ENCODE measurements around the gene GRIN2A.

GRIN2A gene

GRCh38 chr16:10182222-10183053 is at the start of gene GRIN2A:
GRIN2A (minus strand) TSS chr16:10182428; CDS start chr16:10180411, 2,017 bp downstream.
- no peak for DNase-seq (ENCODE audit: low spot score)

DNA sequence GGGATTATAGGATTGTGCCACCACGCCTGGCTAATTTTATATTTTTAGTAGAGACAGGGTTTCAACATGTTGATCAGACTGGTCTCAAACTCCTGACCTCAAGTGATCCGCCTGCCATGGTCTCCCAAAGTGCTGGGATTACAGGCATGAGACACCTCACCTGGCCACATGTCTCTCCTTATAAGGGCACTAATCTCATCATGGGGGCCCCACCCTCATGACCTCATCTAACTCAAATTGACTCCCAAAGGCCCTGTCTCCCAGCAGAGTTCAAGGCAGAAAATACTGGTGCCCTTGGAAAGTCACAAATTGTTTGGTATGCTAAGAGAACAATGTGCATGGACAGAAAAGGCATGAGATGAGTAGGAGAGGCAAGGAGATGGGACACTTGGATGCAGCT is 49.3 kb upstream of the GRIN2A start:
- DNase-seq (ENCODE audit: low spot score), result no peak

DNA sequence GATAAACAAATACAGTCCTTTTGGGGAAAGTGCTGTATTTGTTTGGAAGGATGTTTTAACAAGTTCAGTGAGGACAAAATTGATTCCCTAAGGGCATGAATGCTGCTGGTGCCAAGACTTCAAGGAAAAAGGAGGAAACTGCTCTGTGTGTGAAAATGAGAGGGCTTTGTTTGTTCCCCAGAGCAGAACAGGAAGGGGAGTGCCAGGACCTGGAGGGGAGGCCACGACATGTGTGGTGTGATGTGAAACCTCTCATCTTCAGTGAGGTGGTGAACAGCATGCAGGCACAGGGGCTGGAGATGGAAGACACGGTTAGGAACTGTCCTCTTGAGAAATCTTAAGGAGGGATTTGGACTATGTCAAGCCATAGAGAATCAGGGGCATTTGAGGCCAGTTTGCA is 46.6 kb upstream of the GRIN2A start:
- DNase-seq (ENCODE audit: low spot score), result peak; percentile 16

GRCh38 chr16:10226987-10227306 is 44.7 kb upstream of the GRIN2A start:
- DNase-seq (ENCODE audit: low spot score), result no peak

DNA sequence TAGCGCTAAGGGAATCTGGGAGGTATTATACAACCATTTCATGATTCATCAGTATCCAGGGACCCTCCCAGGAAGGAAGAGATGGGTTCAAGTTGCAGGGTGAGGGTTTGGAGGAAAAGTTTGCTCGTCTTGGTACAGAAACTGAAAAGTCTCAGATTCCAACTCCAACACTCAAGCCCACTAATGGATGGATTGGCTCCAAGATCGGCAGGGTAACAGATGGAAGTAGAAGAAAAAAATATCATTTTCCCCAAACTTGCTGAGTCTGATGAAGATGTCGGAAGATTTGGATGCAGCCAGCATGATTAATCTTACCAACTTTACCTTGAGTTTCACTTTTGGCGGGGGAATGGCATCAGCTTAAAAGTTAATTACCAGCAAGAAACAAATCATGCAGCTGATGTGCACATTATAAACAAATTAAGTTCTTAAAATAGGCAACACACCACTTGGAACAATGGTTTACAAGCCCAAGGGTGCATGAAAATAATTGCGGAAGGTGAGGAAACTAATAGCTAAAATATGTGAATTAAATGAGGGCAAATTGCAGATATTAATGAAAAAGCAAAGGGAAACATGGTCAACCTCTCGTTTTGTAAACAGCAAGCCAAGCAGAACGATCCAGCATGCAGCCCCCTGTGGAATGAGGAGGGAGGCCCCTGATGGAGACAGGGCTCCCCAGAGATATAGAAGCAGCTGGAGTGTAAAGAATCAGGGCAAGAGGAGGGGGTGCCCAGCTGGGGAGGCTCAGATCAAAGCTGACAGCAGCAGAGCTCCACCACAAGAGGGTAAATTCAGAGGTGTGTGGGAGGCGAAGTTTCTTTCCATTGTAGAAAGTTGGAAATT is 44.1 kb upstream of the GRIN2A start:
- DNase-seq (ENCODE audit: low spot score), result no peak

DNA sequence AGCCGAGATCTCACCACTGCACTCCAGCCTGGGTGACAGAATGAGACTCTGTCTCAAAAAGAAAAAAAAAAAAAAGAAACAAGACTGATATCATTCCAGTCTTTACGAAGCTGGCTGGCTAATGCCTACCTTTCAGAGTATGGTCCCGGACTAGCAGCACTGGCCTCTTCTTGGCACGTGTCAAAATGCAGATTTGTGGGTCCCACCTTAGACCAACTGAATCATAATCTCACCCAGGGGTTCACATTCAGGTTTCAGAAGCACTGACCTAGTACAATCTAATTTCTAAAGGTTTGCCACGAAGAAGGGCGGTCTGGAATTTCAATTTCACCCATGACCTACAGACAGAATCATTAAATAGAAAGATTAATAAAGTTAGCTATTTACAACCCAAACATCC is 43.4 kb upstream of the GRIN2A start:
- no peak for DNase-seq (ENCODE audit: low spot score)

DNA sequence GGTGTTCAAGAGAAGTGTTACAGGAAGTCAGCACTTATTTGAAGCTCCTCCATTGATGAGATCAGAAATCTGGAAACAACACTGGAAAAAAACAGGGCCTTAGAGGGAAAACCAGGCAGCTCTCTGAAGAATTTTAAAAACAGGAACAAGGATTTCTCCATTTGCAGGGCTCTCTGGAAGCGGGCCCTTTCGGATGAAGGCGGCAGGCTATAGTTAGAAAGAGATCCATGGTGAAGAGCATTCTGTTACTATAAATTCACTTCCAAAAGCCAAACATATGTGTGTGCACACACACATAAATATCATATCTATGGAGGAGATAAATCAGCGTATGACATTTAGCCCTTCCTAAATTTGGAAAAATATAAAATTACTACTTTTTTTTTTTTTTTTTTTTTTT is 42.6 kb upstream of the GRIN2A start:
- DNase-seq (ENCODE audit: low spot score), result no peak

DNA sequence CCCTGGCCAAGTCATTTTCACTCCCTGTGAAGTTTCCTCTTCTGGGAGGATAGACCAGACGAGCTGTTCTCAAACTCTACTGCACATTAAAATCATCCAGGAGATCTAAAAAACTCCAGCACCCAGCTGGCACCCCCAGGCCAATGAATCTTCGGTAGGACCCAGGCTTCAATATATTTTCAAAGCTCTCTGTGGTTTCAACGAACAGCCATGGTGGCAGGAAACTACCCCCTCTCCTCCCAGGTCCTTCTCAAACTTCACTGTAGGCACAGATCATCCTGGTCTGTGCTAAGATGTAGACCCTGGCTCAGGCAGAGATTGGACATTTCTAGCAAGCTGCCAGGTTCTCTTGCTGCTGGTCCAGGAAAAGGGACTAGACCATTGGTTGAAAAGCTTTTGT is 38.7 kb upstream of the GRIN2A start:
- no peak for DNase-seq (ENCODE audit: low spot score)

GRCh38 chr16:10219742-10220141 is 37.5 kb upstream of the GRIN2A start:
- DNase-seq (ENCODE audit: low spot score), result no peak

DNA sequence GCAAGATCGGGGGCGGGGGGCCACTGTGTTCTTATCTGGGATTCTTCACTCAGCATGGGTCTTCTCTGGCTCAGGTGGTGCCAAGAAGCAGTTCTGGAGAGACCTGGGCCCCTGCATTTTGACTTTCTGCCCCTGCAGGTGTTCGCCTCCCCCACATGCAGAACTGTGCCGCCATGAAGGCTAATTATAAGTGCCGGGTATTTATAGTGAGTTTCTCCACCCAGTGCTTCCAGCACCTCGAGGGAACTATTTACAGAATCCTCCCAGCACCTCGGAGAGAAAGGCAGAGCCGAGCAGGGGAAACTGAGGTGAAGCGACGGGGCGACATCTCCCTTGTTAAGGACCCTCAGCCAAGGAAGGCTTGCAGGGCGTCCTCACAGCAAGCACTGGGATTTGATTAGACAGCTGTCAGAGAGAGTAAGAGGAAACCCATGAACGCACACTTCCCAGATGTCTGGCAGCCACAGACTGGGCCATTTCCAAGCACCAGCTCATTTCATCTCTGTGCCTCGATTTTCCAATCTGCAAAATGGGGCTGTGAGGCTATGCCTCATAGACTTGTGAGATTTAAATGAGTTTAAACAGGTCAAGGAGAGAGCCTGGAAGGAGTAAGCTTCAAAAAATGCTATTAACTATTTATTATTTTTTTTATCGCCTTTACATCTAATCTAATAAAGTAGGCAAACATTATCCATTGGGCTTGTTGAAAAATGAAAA is 36.4 kb upstream of the GRIN2A start:
- no peak for DNase-seq (ENCODE audit: low spot score)

DNA sequence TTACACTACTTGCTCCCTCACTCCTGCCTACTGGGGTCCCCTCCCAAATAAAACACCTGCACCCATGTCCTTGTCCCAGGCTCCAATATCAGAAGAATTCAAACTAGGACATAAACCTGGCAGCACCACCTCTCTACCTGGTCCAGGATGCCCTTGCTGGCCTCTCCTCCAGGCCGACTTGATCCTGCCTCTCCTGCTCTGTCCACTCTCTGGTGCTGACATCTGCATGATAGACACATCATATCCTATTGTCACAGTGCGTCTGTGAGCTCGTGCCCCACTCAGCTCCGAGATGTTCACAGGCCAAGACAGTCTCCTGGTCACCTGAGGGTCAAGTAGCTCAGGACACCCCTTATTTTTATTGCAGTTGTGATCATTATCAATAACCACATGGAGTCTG is 31.5 kb upstream of the GRIN2A start:
- no peak for DNase-seq (ENCODE audit: low spot score)

- DNase-seq (ENCODE audit: low spot score), result no peak
These were observed 28.7 kb upstream of the GRIN2A start for GRCh38 chr16:10210944-10211343.

DNA sequence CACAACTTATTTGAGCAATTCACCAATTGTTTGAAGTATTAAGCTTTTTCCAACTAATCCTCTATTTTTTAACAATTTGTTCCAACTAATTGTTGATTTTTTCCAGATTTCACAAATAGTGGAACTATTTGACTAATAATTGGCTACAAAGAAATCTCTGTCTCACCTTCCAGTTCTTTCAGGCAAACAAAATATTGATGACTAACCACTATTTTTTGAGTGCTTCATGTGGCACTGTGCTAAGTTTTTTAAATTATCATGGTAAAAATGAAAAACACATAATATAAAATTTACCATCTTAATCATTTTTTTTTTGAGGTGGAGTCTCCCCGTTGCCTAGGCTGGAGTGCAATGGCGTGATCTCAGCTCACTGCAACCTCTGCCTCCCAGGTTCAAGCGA is 24.6 kb upstream of the GRIN2A start:
- DNase-seq (ENCODE audit: low spot score), result no peak

DNA sequence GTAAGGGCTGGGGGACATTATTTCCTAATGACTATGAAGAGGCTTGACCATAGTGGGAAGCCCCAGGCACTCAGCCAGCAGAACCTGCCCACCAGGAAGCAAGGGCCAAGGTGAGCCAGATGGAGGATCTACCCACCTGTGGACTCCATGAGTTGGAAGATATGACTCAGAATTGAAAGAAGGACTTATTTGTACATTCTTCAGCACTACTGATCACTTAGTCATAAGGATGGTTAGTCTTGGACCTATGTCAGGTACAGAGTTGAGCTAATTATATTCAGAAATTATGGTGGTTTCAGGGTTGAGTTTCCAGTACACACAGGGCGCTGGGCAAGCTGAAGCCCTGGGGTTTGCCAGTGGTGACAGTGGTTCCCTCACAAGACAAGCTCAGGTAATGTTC is 24.0 kb upstream of the GRIN2A start:
- DNase-seq (ENCODE audit: low spot score), result no peak

DNA sequence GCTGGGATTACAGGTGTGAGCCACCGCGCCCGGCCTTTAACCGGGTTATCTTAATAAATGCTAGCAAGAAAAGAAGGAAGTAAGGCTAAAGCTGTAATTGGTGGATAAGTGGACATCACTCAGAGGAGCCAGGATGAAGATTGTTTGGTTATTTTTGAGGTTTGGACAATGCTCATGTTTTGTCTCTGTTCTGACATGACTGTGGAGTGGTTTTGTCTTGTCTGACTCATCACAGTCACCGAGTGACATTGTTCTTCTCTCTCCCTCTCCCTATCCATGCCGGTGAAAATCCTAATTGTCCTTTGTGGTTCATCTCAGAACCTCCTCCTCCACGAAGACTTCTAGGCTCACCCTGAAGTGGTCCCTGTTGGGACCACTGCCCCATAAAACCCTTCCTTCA is 23.5 kb upstream of the GRIN2A start:
- no peak for DNase-seq (ENCODE audit: low spot score)

DNA sequence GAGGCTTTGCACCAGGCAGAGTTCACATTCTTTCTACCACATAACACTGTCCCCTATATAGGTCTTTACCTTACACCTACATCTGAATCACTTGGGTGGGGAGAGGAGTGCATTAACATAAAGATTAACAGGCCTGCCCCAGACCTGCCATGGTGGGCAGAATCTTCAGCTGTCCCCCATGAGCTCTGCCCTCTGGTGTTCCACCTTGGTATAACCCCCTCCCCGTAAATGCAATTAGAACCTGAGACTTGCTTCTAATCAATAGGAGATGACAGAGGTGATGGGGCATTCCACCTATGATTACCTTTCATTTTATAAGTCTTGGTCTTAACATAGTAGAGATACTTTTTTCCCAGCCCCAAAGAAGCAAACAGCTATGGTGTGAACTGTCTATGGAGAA is 20.4 kb upstream of the GRIN2A start:
- DNase-seq (ENCODE audit: low spot score), result no peak

DNA sequence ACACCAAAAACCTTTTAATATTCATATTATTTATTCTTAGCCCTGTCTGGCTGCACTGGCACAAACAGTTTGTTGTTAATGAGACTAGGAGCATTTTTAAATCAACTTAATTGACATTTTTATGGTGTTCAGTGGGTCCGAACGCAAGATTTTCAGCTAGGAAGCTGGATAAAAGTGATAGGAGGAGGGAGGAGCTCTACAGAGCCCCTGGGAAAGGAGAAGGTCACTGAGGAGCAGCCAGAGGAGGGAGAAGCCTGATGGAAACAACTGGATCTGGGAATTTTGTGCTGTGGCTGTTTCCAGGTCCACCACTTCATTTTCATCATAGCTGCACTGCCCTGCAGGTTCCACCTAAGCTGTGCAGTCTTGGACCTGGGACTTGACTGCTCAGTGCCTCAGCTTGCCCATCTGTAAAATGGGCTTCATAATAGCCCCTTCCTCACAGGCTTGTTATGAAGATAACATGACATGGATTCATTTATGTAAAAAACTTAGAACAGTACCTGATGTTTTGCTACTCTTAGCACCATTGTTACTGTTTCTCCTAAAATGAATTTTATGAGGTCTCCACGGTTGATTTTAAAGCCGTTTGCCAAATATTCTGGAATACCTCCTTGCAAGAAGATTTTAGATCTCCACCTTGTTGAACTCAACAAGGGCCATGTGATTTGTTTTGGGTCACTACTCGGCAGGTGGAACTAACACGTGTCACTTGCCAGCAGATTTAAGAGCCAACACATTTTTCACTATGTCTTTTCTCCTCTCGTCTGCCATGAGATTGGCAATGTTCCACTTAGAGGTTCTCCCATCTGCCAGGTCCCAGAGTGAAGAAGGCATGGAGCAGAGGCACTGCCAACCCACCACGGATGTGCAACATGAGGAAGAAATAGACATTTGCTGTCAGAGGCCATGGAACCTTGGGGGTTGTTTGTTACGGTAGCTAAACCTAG is 18.7 kb upstream of the GRIN2A start:
- DNase-seq (ENCODE audit: low spot score), result no peak

DNA sequence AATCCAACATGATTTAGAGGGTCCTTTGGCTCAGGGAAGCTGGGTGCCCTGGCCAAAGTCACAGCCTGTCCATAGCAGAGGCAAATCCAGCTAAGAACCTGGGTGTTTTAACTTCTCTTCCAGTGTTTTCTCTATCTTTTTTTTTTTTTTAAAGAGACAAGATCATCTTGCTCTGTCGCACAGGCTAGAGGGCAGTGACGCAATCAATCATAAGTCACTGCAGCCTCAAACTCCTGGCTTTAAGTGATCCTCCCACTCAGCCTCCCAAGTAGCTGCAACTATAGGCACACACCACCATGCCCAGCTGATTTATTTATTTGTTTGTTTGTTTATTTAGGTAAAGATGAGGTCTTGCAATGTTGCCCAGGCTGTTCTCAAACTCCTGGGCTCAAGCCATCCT is 14.8 kb upstream of the GRIN2A start:
- DNase-seq (ENCODE audit: low spot score), result no peak

GRCh38 chr16:10191096-10191495 is 8.9 kb upstream of the GRIN2A start:
- DNase-seq (ENCODE audit: low spot score), result no peak

GRCh38 chr16:10189861-10190390 is 7.7 kb upstream of the GRIN2A start:
- no peak for DNase-seq (ENCODE audit: low spot score)

DNA sequence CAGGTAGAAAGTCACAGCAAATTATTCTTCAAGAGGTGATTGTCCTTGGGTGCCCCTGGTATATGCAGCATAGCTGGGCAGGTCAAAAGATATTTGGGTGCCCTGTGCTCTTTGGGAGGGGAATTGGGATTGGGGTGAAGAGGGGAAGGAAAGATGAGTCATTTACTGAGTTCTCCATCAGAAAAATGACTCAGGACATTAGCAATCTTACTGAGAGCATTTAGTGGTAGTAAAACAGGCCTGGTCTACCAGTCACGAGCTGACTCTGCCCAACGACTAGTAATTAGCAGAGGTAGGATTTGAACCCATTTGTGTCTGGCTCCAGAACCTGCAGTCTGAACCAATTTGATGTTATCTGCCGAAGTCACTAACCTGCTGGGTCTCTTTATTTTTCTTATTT is 6.0 kb upstream of the GRIN2A start:
- DNase-seq (ENCODE audit: low spot score), result no peak

Data from COLO829 (cell line).